ENCODE results near the gene HAGH.

The HAGH gene

GRCh38 chr16:1832838-1833454 lies 6.3 kb upstream of the HAGH start:
- in situ Hi-C loops (cut with HindIII; ENCODE audit: low sequenced_read_pairs), result no loop called here

GRCh38 chr16:1831186-1832075 lies 4.8 kb upstream of the HAGH start:
- in situ Hi-C loops (cut with HindIII; ENCODE audit: low sequenced_read_pairs), result no loop called here

GRCh38 chr16:1830213-1830612 lies 3.6 kb upstream of the HAGH start:
- in situ Hi-C loops (cut with HindIII; ENCODE audit: low sequenced_read_pairs), result no loop called here

GRCh38 chr16:1828645-1829410 lies 2.2 kb upstream of the HAGH start:
- in situ Hi-C loops (cut with HindIII; ENCODE audit: low sequenced_read_pairs), result no loop called here

GRCh38 chr16:1825864-1826690 lies 548 bp downstream of the HAGH start:
- in situ Hi-C loops (cut with HindIII; ENCODE audit: low sequenced_read_pairs), result no loop called here

GRCh38 chr16:1825381-1825863 lies 1.2 kb downstream of the HAGH start:
- in situ Hi-C loops (cut with HindIII; ENCODE audit: low sequenced_read_pairs), result no loop called here

- in situ Hi-C loops (cut with HindIII; ENCODE audit: low sequenced_read_pairs), result no loop called here
Observed at GRCh38 chr16:1823821-1824220, 2.8 kb downstream of the HAGH start.

- in situ Hi-C loops (cut with HindIII; ENCODE audit: low sequenced_read_pairs), result no loop called here
Observed at GRCh38 chr16:1822801-1823200, 3.8 kb downstream of the HAGH start.

GRCh38 chr16:1821861-1822611 lies 4.6 kb downstream of the HAGH start:
- in situ Hi-C loops (cut with HindIII; ENCODE audit: low sequenced_read_pairs), result no loop called here

GRCh38 chr16:1820946-1821290 lies 5.7 kb downstream of the HAGH start:
- in situ Hi-C loops (cut with HindIII; ENCODE audit: low sequenced_read_pairs), result no loop called here

GRCh38 chr16:1820096-1820945 lies 6.3 kb downstream of the HAGH start:
- in situ Hi-C loops (cut with HindIII; ENCODE audit: low sequenced_read_pairs), result no loop called here

GRCh38 chr16:1819611-1820010 lies 7.0 kb downstream of the HAGH start:
- in situ Hi-C loops (cut with HindIII; ENCODE audit: low sequenced_read_pairs), result no loop called here

- in situ Hi-C loops (cut with HindIII; ENCODE audit: low sequenced_read_pairs), result no loop called here
Observed at GRCh38 chr16:1818873-1819525, 7.6 kb downstream of the HAGH start.

GRCh38 chr16:1818204-1818872 lies 8.3 kb downstream of the HAGH start:
- in situ Hi-C loops (cut with HindIII; ENCODE audit: low sequenced_read_pairs), result no loop called here

GRCh38 chr16:1817716-1818115 lies 8.9 kb downstream of the HAGH start:
- in situ Hi-C loops (cut with HindIII; ENCODE audit: low sequenced_read_pairs), result no loop called here

GRCh38 chr16:1817276-1817589 lies 9.4 kb downstream of the HAGH start:
- in situ Hi-C loops (cut with HindIII; ENCODE audit: low sequenced_read_pairs), result no loop called here

GRCh38 chr16:1816396-1817275 lies 10.0 kb downstream of the HAGH start:
- in situ Hi-C loops (cut with HindIII; ENCODE audit: low sequenced_read_pairs), result no loop called here

Measured in DLD1 (cell line).